Kidney (tissue), 11 donors: ENCODE measurements around the gene HIC2. TPM values are rescaled to one million over a fixed set of nuclear protein-coding genes. Genes with fewer than 3 reads are reported as not detected.
"Not testable (repeated sequence)": the region's sequence is repeated elsewhere in the genome, so short reads cannot be mapped to it uniquely, and the experiment has no call there.

Source experiments
- DNase-seq, 5 donors: peaks; one replicate each; pipeline ENCODE4 v3.0.0-alpha.2; 2013 to 2020
- FAIRE-seq: peaks from 2 replicates; lab custom pipeline; 2012; peaks lifted over from hg19 to GRCh38; lab: Jason Lieb, UNC
- H3K27ac ChIP-seq, 2 donors: one replicate each; pipeline ENCODE4 v1.7.0; 2013; ENCODE audit warnings: low read depth in 2 of 2, low read length in 2 of 2, inconsistent platforms in 1 of 2
- H3K27me3 ChIP-seq: one replicate; pipeline ENCODE4 v1.7.1; 2013; ENCODE audit warnings: low read length, inconsistent platforms; ENCODE audit not compliant: control insufficient read depth, insufficient read depth
- H3K36me3 ChIP-seq, 3 donors: one replicate each; pipeline versions ENCODE4 v1.7.0 to v1.7.1; 2013; ENCODE audit warnings: low read length in 3 of 3, control low read depth in 1 of 3, inconsistent platforms in 1 of 3; ENCODE audit not compliant: insufficient read depth in 3 of 3, control insufficient read depth in 2 of 3
- H3K4me1 ChIP-seq, 3 donors: one replicate each; pipeline versions ENCODE4 v1.7.0 to v1.7.1; 2013; ENCODE audit warnings: low read length in 3 of 3, inconsistent platforms in 1 of 3, low read depth in 1 of 3; ENCODE audit not compliant: control insufficient read depth in 2 of 3, insufficient read depth in 2 of 3
- H3K4me3 ChIP-seq, 3 donors: one replicate each; pipeline versions ENCODE4 v1.7.0 to v1.8.1; 2013; ENCODE audit warnings: low read length in 3 of 3, control low read depth in 1 of 3, inconsistent platforms in 1 of 3
- H3K9ac ChIP-seq, 3 donors: one replicate each; pipeline versions ENCODE4 v1.7.0 to v1.7.1; 2013; ENCODE audit warnings: low read length in 3 of 3, control low read depth in 1 of 3, inconsistent platforms in 1 of 3
- H3K9me3 ChIP-seq, 3 donors: one replicate each; pipeline versions ENCODE4 v1.7.0 to v1.7.1; 2013; ENCODE audit warnings: low read length in 3 of 3, control low read depth in 1 of 3, inconsistent platforms in 1 of 3; ENCODE audit not compliant: control insufficient read depth in 2 of 3, insufficient read depth in 1 of 3
- intact Hi-C: fragments of 100-400 bp; cut with DNase I; formaldehyde crosslinking; loops from one replicate; pipeline ENCODE4 v1.11.1; 2022
- polyA plus RNA-seq: library from polyadenylated mRNA; stranded (reverse); fragments of 350-450 nt; fragmentation: Illumina TruSeq; extraction: RNeasy Lipid Tissue Mini Kit (QIAGEN cat#74804); gene quantifications from one replicate; pipeline ENCODE4 v1.2.3, GENCODE V29; 2014; ENCODE audit warnings: low read depth, low replicate concordance; ENCODE audit not compliant: insufficient read depth
- total RNA-seq: library from RNA; stranded (reverse); fragmentation: NEBNext Ultra II Directional; extraction: Animal tissue kit (Norgen Biotek cat#: 25700); gene quantifications from one replicate; pipeline ENCODE4 v1.2.1, GENCODE V29; 2021
- donor health status: control.
- donor health status: control.
- donor health status: DM: yes; HTN: yes; CAD: no.
- donor health status: Normal renal cell carcinoma (clear cell type).

Gene HIC2
- total and polyA plus RNA-seq, 2 donors from 2014 or later, result 1.4 to 4.2 TPM

DNA sequence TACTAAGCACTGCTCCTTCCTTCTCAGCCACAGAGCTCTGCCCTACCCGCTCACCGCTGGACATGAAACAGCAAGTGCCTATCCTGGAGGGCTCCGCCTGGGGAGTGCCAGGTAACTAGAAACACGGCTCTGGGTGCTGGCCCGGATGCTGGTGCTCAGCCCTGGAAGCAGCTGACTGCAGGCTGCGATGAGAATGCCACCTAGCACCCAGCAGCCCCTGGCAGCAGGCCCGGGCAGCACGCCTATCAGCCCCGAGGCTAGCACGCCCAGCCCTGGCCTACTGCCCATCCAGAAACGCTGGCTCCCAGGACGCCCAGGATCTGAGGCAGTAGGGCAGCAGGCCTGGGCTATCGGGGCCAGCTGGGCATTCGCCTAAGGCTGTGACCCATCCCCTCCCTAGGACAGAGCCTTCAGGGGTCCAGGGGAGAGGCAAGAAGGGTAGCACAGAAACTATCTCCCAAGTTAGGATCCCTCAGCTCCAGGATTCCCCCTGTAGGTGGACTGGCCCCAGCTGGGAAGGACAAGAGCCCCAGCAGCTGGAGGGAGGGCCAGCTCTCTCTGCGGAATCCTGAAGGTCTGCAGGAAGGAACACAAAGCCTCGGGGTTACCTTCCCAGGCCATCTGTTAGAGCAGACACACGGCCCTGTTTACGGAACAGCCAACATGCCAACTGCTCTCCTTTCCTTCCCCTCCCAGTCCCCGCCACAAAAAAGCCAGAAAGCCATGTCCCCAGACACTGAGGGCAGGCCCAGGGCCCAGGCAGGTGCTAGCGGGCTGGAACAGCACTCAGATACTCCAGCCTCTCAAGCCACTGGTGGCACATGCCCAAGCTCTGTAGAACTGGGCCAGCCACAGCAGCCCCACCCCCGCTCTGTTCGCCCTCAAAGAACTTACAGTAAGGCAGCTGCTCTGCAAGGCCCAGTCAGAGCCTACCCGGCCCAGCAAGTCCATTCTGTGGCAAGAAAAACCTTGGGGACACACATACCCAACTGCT is 76.9 kb downstream of the HIC2 start:
- H3K36me3 ChIP-seq, intact Hi-C loops, H3K4me3 ChIP-seq: not testable (repeated sequence)

DNA sequence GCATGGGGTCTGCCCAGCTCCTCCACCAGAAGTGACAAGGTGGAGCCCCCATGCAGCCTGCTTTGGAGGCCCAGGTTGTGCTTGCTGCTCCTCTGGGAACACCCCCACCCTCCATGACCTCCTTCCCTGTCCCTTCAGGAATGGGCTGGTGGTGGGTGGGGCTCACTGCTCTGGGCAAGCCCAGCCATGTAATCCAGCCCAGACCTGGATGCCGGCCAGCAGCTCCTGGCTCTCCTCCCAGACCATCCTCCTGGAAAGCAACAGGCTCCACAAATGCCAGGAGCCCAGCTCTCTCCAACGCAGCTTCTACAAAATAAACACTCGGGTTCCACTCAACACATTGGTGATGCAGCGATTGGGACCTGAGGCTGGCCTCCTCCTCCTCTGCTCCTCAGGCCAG is 80.8 kb downstream of the HIC2 start:
- H3K9me3 ChIP-seq, DNase-seq, H3K4me3 ChIP-seq, H3K36me3 ChIP-seq, intact Hi-C loops, H3K4me1 ChIP-seq, FAIRE-seq, H3K27me3 ChIP-seq, H3K9ac ChIP-seq, H3K27ac ChIP-seq: not testable (repeated sequence)

More for the DNA sequence above, 76.9 kb downstream of the HIC2 start:
- not testable (repeated sequence) for DNase-seq, H3K9me3 ChIP-seq, H3K27ac ChIP-seq, H3K9ac ChIP-seq, FAIRE-seq, H3K27me3 ChIP-seq, H3K4me1 ChIP-seq

DNA sequence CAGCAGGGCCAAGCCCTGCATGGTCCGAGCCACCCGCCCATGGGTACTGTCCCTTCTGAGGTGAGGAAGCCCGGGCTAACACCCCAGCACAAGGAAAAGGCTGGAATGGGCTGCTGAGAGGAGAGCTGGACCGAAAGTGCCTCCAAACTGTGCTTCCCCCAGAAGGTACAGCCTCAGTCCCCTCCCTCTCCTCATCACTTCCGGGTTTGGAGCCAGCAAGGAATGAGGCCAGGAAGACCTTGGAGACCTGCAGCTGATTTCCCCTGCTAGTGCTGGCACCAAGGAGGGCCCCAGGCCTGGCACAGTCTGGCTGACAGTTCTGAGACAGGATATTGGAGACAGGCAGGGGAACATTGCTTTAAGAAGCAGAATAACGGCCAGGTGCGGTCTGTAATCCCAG is 81.3 kb downstream of the HIC2 start:
- H3K9me3 ChIP-seq, intact Hi-C loops, H3K4me1 ChIP-seq, H3K9ac ChIP-seq, H3K27ac ChIP-seq, H3K4me3 ChIP-seq, FAIRE-seq, H3K36me3 ChIP-seq, H3K27me3 ChIP-seq, DNase-seq: not testable (repeated sequence)

DNA sequence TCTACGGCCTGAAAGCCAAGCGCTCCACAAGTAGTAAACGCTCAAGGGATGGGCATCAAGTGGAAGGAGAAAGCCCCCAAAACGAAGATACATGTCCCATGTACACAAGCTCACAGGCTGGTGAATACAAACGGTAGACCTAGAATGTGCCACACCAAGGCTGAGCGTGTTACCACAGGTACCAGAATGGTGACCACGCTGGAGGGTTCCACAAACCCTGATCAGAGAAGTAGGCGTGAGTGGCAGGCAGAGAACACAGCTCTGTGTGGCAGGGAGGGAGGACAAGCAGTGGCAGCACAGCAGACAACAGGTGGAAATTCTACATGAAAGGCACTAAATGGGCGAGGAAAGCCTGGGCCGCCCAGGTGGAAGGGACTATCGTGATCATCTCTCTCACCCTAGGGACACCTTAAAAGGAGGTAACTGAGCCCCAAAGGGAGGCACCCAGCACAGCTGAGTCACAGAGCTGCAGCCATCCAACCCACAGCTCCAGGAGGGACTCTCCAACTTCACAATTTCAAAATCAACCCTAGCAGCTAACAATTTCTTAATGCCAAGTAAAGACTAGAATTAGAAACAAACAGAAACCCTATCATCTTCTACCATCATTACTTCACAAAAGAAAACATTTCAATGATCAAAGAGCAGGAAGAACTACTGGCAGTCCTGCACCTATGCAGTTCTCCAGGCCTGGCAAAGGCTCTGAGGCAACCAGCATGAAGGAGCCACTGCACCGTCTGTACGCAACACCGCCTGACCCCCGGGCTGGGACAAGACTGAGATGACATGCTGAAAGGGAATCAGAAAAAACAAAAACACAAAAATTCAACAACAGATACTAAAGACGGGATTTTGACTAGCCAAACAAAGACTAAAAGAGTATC is 82.7 kb downstream of the HIC2 start:
- H3K27me3 ChIP-seq, H3K36me3 ChIP-seq, H3K4me3 ChIP-seq, intact Hi-C loops, H3K9me3 ChIP-seq, DNase-seq, H3K27ac ChIP-seq, H3K4me1 ChIP-seq, FAIRE-seq, H3K9ac ChIP-seq: not testable (repeated sequence)

Other genes with a start within 250 kb of the HIC2 start
- 0.16 TPM for gene RIMBP3B, start 33.6 kb upstream of the HIC2 start, total RNA-seq
- not detected for gene RIMBP3B, start 33.6 kb upstream of the HIC2 start, polyA plus RNA-seq
- 1.4 TPM for gene TMEM191C, start 50.0 kb downstream of the HIC2 start, total RNA-seq
- 2.1 TPM for gene TMEM191C, start 50.0 kb downstream of the HIC2 start, polyA plus RNA-seq
- gene RIMBP3C, start 134.1 kb downstream of the HIC2 start, total RNA-seq, result 0.22 TPM
- not detected for gene RIMBP3C, start 134.1 kb downstream of the HIC2 start, polyA plus RNA-seq
- gene UBE2L3, start 150.3 kb downstream of the HIC2 start, total RNA-seq, result 45.8 TPM
- 70.0 TPM for gene UBE2L3, start 150.3 kb downstream of the HIC2 start, polyA plus RNA-seq
- 24.7 TPM for gene YDJC, start 212.7 kb downstream of the HIC2 start, total RNA-seq
- gene YDJC, start 212.7 kb downstream of the HIC2 start, polyA plus RNA-seq, result 28.2 TPM
- gene CCDC116, start 215.4 kb downstream of the HIC2 start, total RNA-seq, result 0.22 TPM
- gene CCDC116, start 215.4 kb downstream of the HIC2 start, polyA plus RNA-seq, result 0.22 TPM
- gene SDF2L1, start 224.9 kb downstream of the HIC2 start, total RNA-seq, result 56.1 TPM
- gene SDF2L1, start 224.9 kb downstream of the HIC2 start, polyA plus RNA-seq, result 79.6 TPM
- gene PPIL2, start 248.6 kb downstream of the HIC2 start, total RNA-seq, result 46.9 TPM
- 31.6 TPM for gene PPIL2, start 248.6 kb downstream of the HIC2 start, polyA plus RNA-seq